H1 (cell line): ENCODE results near the gene RAB34. TPM values are rescaled to one million over a fixed set of nuclear protein-coding genes. Genes with fewer than 3 reads are reported as not detected.
A peak's percentile ranks its signal among the peaks of the same experiment; 100 is the strongest.

Experiments used
- CTCF ChIA-PET: fragments of 300-600 bp; sonication (Branson Sonifier 250); formaldehyde crosslinking; loops from one replicate; lab custom pipeline; 2021; ENCODE audit not compliant: partially characterized antibody; lab: Charles Lee
- POLR2A ChIA-PET: fragments of 300-600 bp; sonication (Branson Sonifier 250); formaldehyde crosslinking; loops from one replicate; lab custom pipeline; 2021; ENCODE audit warnings: inconsistent platforms; ENCODE audit not compliant: partially characterized antibody; lab: Charles Lee
- DNase-seq, 2 experiments: peaks; one replicate each; pipeline versions ENCODE4 v3.0.0 to v3.0.0-alpha.2; 2010 to 2022; ENCODE audit warnings: low spot score in 2 of 2, low read depth in 1 of 2, mixed read lengths in 1 of 2
- FAIRE-seq: peaks from 2 replicates; lab custom pipeline; 2011; peaks lifted over from hg19 to GRCh38; lab: Jason Lieb, UNC
- H2AFZ ChIP-seq: 2 replicates; pipeline ENCODE4 v1.8.1; 2012; ENCODE audit warnings: low read length, inconsistent platforms
- H2AK5ac ChIP-seq: 2 replicates; pipeline ENCODE4 v1.6.1; 2013; ENCODE audit warnings: low read depth, low read length
- H2BK120ac ChIP-seq: replicated peaks from 2 replicates; pipeline ENCODE3; 2013; ENCODE audit warnings: low read depth, low read length, inconsistent platforms
- H2BK12ac ChIP-seq: 2 replicates; pipeline ENCODE4 v1.6.1; 2013; ENCODE audit warnings: low read depth, low read length
- H2BK15ac ChIP-seq: 2 replicates; pipeline ENCODE4 v1.6.1; 2013; ENCODE audit warnings: low read length
- H2BK20ac ChIP-seq: 2 replicates; pipeline ENCODE4 v1.6.1; 2013; ENCODE audit warnings: low read length
- H2BK5ac ChIP-seq: 2 replicates; pipeline ENCODE4 v1.6.1; 2013; ENCODE audit warnings: low read depth, low read length
- H3K14ac ChIP-seq: 2 replicates; pipeline ENCODE4 v1.6.1; 2013; ENCODE audit warnings: inconsistent platforms; ENCODE audit not compliant: insufficient read length
- H3K18ac ChIP-seq: 2 replicates; pipeline ENCODE4 v1.6.1; 2013; ENCODE audit warnings: low read length; ENCODE audit errors: extremely low read depth
- H3K23ac ChIP-seq: 2 replicates; pipeline ENCODE4 v1.6.1; 2013; ENCODE audit warnings: inconsistent platforms; ENCODE audit not compliant: insufficient read length
- H3K23me2 ChIP-seq: 2 replicates; pipeline ENCODE4 v1.6.1; 2013; ENCODE audit warnings: low read depth, low read length
- H3K27ac ChIP-seq: 2 replicates; pipeline ENCODE4 v1.6.1; 2011; ENCODE audit warnings: low read depth, low read length, inconsistent platforms
- H3K27me3 ChIP-seq, 4 experiments: replicated peaks in 1 of 4; 1 replicate in 1 of 4; 2 replicates in 3 of 4; pipeline versions ENCODE4 v1.6.1 to v1.8.1; 2011 to 2013; ENCODE audit warnings: low read length in 3 of 4, mild to moderate bottlenecking in 3 of 4, inconsistent platforms in 2 of 4, mixed read lengths in 2 of 4, moderate library complexity in 1 of 4; ENCODE audit not compliant: control insufficient read depth in 3 of 4, insufficient read depth in 3 of 4; ENCODE audit errors: extremely low read depth in 1 of 4
- H3K36me3 ChIP-seq, 4 experiments: 2 replicates each; pipeline versions ENCODE4 v1.6.1 to v1.8.1; 2011 to 2013; ENCODE audit warnings: mild to moderate bottlenecking in 4 of 4, low read length in 3 of 4, moderate library complexity in 2 of 4, control low read depth in 1 of 4, inconsistent platforms in 1 of 4; ENCODE audit not compliant: insufficient read depth in 4 of 4, control insufficient read depth in 2 of 4
- H3K4ac ChIP-seq: replicated peaks from 2 replicates; pipeline ENCODE3; 2013; ENCODE audit warnings: low read length, low read depth, mixed read lengths, inconsistent platforms; ENCODE audit not compliant: insufficient read length
- H3K4me1 ChIP-seq, 4 experiments: replicated peaks in 1 of 4; 1 replicate in 1 of 4; 2 replicates in 3 of 4; pipeline versions ENCODE4 v1.6.1 to v1.8.1; 2011 to 2013; ENCODE audit warnings: low read length in 3 of 4, inconsistent platforms in 2 of 4, mixed read lengths in 1 of 4; ENCODE audit not compliant: insufficient read depth in 4 of 4, control insufficient read depth in 3 of 4
- H3K4me2 ChIP-seq, 2 experiments: 2 replicates each; pipeline versions ENCODE4 v1.6.1 to v1.8.1; 2011 to 2013; ENCODE audit warnings: low read depth in 2 of 2, low read length in 2 of 2, control low read depth in 1 of 2, inconsistent platforms in 1 of 2, mild to moderate bottlenecking in 1 of 2; ENCODE audit not compliant: insufficient read depth in 1 of 2
- H3K4me3 ChIP-seq, 4 experiments: fragments of 200-600, 300-600 bp in 1 of 4; sonication (generic), shearing (Covaris generic), sonication (Bioruptor Twin) in 1 of 4; 2 replicates each; pipeline versions ENCODE4 v1.5.1 to v1.8.1; 2011 to 2016; ENCODE audit warnings: low read length in 4 of 4, low read depth in 3 of 4, control low read depth in 2 of 4, inconsistent platforms in 2 of 4, mild to moderate bottlenecking in 2 of 4, mixed read lengths in 1 of 4, moderate library complexity in 1 of 4; ENCODE audit not compliant: insufficient read depth in 2 of 4; ENCODE audit errors: extremely low read depth in 1 of 4
- H3K56ac ChIP-seq: replicated peaks from 2 replicates; pipeline ENCODE3; 2013; ENCODE audit warnings: low read depth, mild to moderate bottlenecking, mixed read lengths, low read length, inconsistent platforms; ENCODE audit not compliant: insufficient read length
- H3K79me1 ChIP-seq: 2 replicates; pipeline ENCODE4 v1.6.1; 2013; ENCODE audit warnings: low read depth, low read length, control low read depth
- H3K79me2 ChIP-seq, 2 experiments: 2 replicates each; pipeline versions ENCODE4 v1.6.1 to v1.8.1; 2012 to 2013; ENCODE audit warnings: low read length in 2 of 2, mild to moderate bottlenecking in 2 of 2, inconsistent platforms in 1 of 2; ENCODE audit not compliant: insufficient read depth in 2 of 2, control insufficient read depth in 1 of 2
- H3K9ac ChIP-seq, 4 experiments: replicated peaks in 1 of 4; 1 replicate in 1 of 4; 2 replicates in 3 of 4; pipeline versions ENCODE4 v1.6.1 to v1.8.1; 2011 to 2013; ENCODE audit warnings: low read depth in 3 of 4, low read length in 3 of 4, control low read depth in 2 of 4, mild to moderate bottlenecking in 2 of 4, moderate library complexity in 2 of 4, inconsistent platforms in 1 of 4; ENCODE audit errors: extremely low read depth in 1 of 4
- H3K9me3 ChIP-seq, 2 experiments: 2 replicates each; pipeline versions ENCODE4 v1.6.1 to v1.8.1; 2012 to 2013; ENCODE audit warnings: mild to moderate bottlenecking in 2 of 2, moderate library complexity in 2 of 2, control low read depth in 1 of 2, inconsistent platforms in 1 of 2, low read depth in 1 of 2, low read length in 1 of 2, mixed read lengths in 1 of 2; ENCODE audit not compliant: insufficient read depth in 2 of 2
- H4K20me1 ChIP-seq, 2 experiments: replicated peaks in 1 of 2; 2 replicates each; pipeline versions ENCODE3 to v1.8.1; 2011 to 2013; ENCODE audit warnings: inconsistent platforms in 2 of 2, low read length in 2 of 2, mild to moderate bottlenecking in 1 of 2; ENCODE audit not compliant: insufficient read depth in 2 of 2, control insufficient read depth in 1 of 2
- H4K5ac ChIP-seq: 2 replicates; pipeline ENCODE4 v1.6.1; 2013; ENCODE audit warnings: low read length, low read depth, mixed read lengths, inconsistent platforms; ENCODE audit not compliant: insufficient read length
- H4K8ac ChIP-seq: 2 replicates; pipeline ENCODE4 v1.8.0; 2013; ENCODE audit warnings: mild to moderate bottlenecking, moderate library complexity, low read length, inconsistent platforms; ENCODE audit not compliant: insufficient read depth; ENCODE audit errors: extremely low read depth
- H4K91ac ChIP-seq: replicated peaks from 2 replicates; pipeline ENCODE3; 2013; ENCODE audit warnings: low read length, mixed read lengths, inconsistent platforms; ENCODE audit not compliant: insufficient read length
- ASH2L ChIP-seq: fragments of 200-600, 300-600 bp; sonication (generic); IDR thresholded peaks from one replicate; pipeline ENCODE4 v1.7.1; 2017; ENCODE audit warnings: low read length
- EGR1 ChIP-seq: IDR thresholded peaks from 2 replicates; pipeline ENCODE4 v1.6.1; 2011; ENCODE audit warnings: low read depth, low read length, borderline replicate concordance
- HDAC2 ChIP-seq, 2 experiments: fragments of 300-600 bp in 1 of 2; sonication (generic) in 1 of 2; IDR thresholded peaks; 2 replicates each; pipeline ENCODE4 v1.6.1; 2011 to 2012; ENCODE audit warnings: low read depth in 2 of 2, low read length in 2 of 2, mild to moderate bottlenecking in 2 of 2, moderate library complexity in 2 of 2, borderline replicate concordance in 1 of 2, inconsistent platforms in 1 of 2
- JUND ChIP-seq: IDR thresholded peaks from 2 replicates; pipeline ENCODE4 v1.6.1; 2011; ENCODE audit warnings: mild to moderate bottlenecking, improper control_type of control experiment, low read length
- MAX ChIP-seq: IDR thresholded peaks from 2 replicates; pipeline ENCODE4 v1.6.1; 2012; ENCODE audit warnings: inconsistent platforms
- NRF1 ChIP-seq: IDR thresholded peaks from 2 replicates; pipeline ENCODE4 v1.6.1; 2011; ENCODE audit warnings: mild to moderate bottlenecking, low read depth, low read length, improper control_type of control experiment
- POLR2AphosphoS5 ChIP-seq: IDR thresholded peaks from 2 replicates; pipeline ENCODE4 v1.6.1; 2011; ENCODE audit warnings: low read depth, low read length
- SIN3A ChIP-seq, 2 experiments: IDR thresholded peaks in 1 of 2; conservative IDR thresholded peaks in 1 of 2; 2 replicates each; pipeline ENCODE4 v1.6.1; 2011 to 2012; ENCODE audit warnings: low read length in 2 of 2, improper control_type of control experiment in 1 of 2, low read depth in 1 of 2, mild to moderate bottlenecking in 1 of 2
- TEAD4 ChIP-seq: IDR thresholded peaks from 2 replicates; pipeline ENCODE4 v1.6.1; 2012; ENCODE audit warnings: low read depth, low read length, inconsistent platforms, mixed read lengths
- YY1 ChIP-seq: IDR thresholded peaks from 2 replicates; pipeline ENCODE4 v1.6.1; 2011; ENCODE audit warnings: low read depth, mild to moderate bottlenecking, low read length
- WGBS, 2 experiments: shearing (Covaris generic) in 1 of 2; methylation state at CpG; one replicate each; pipeline versions ENCODE4 v1.1.6 to v1.1.7; 2013 to 2015; ENCODE audit warnings: low lambda C conversion rate in 2 of 2, mixed read lengths in 2 of 2, inconsistent platforms in 1 of 2, low coverage in 1 of 2, missing lambda C conversion rate in 1 of 2; ENCODE audit not compliant: insufficient replicate concordance in 2 of 2, insufficient coverage in 1 of 2, insufficient read length in 1 of 2; ENCODE audit errors: extremely low coverage in 1 of 2, missing lambda C conversion rate in 1 of 2; 5-methylcytosine and 5-hydroxymethylcytosine counted together
- polyA plus RNA-seq, 7 experiments: library from polyadenylated mRNA; depleted of rRNA in 3 of 7; stranded (reverse) in 5 of 7; unstranded in 2 of 7; fragments of >200 nt in 5 of 7; fragments of 200-250 nt in 2 of 7; gene quantifications; 1 replicate in 5 of 7; 2 replicates in 1 of 7; 4 replicates in 1 of 7; pipeline versions ENCODE4 v1.2.1 to v1.2.3, GENCODE V29; 2011 to 2013; ENCODE audit warnings: missing spikeins in 2 of 7, mixed read lengths in 2 of 7
- total RNA-seq: library from RNA; stranded (reverse); fragmentation: NEBNext Ultra II Directional; extraction: Animal tissue kit (Norgen Biotek cat#: 25700); gene quantifications from 2 replicates; pipeline ENCODE4 v1.2.1, GENCODE V29; 2021

RAB34 gene
- total and polyA plus RNA-seq, 2 of the 8 experiments (the other 6 are each of a cell fraction or from before 2014, with no cell fraction given), result 237 to 305 TPM

- Histone ChIP-seq H4K8ac (peak overlapping the region; percentile 91; the same call in 1 of the 2 replicates), H3K18ac (peak overlapping the region; percentile 97), H3K79me1 (peaks cover 14% of the 10 kb centered on the region; the same call in 1 of the 2 replicates), H3K23ac (no peak overlapping the region), H3K56ac (peak overlapping the region; percentile 94), H4K20me1 (peaks cover 28% of the 10 kb centered on the region in 2 experiments), H3K9me3 (no peaks in the 10 kb centered on the region), H2AK5ac (peak overlapping the region; percentile 70; the same call in 1 of the 2 replicates), H3K4me3 (peak overlapping the region; percentile 94 to 99 (median 98)), H2BK15ac (peak overlapping the region; percentile 72; the same call in 1 of the 2 replicates), H4K5ac (peak overlapping the region; percentile 90), H3K4me1 (peaks cover 0 to 30% (median 25%) of the 10 kb centered on the region in 4 experiments; a peak in 6 of 7 replicates), H2BK20ac (peak overlapping the region; percentile 32; the same call in 1 of the 2 replicates), H3K27me3 (no peaks in the 10 kb centered on the region), H2BK12ac (peak overlapping the region; percentile 80), H2AFZ (no peak overlapping the region), H3K27ac (peak overlapping the region; percentile 98), H2BK120ac (no peak overlapping the region), H3K36me3 (peaks cover 24 to 35% (median 26%) of the 10 kb centered on the region in 4 experiments), H3K9ac (peak overlapping the region; percentile 78 to 98 (median 95)), H3K23me2 (peaks cover 23% of the 10 kb centered on the region), H4K91ac (peak overlapping the region; percentile 98), H3K14ac (no peak overlapping the region), H3K4me2 (peak overlapping the region; percentile 92 to 93), H3K4ac (peak overlapping the region; percentile 95), H3K79me2 (peaks cover 19 to 38% of the 10 kb centered on the region in 2 experiments), H2BK5ac (peak overlapping the region; percentile 99)
- ChIA-PET POLR2A (interaction anchor here (0.6 to 15.3 kb wide), 18 partner anchors 9 to 208 kb away, joined by 3 to 813 read pairs (median 5); partner anchors contain the start of genes FAM222B, FLOT2, NEK8 and PROCA1), CTCF (interaction anchor here (0.7 to 11.7 kb wide), 5 partner anchors 9 to 134 kb away, joined by 3 to 316 read pairs (median 4); partner anchors contain the start of genes NEK8, RPL23A and TLCD1)
- no peak for FAIRE-seq
- WGBS, 2 experiments, result 3% methylated on average over 25 of the region's 31 CpGs; no CpG with 5 or more reads in 1 of the 2 experiments
- peak in 1 of 2 experiments; percentile 65 for DNase-seq
- TF ChIP-seq MAX (0 out of 2 replicates have a peak, but pooled peaks have one; percentile 19), YY1 (no peak), ASH2L (peak; percentile 35), POLR2AphosphoS5 (peak; percentile 94), NRF1 (no peak), EGR1 (no peak), TEAD4 (no peak), HDAC2 (IDR thresholded peaks at IDR 0.05; ENCODE audit: borderline replicate concordance in 1 of 2, low read depth in 2 of 2, low read length in 2 of 2) (peak in 1 of 2 experiments; percentile 43; a peak in 1 of 4 replicates), JUND (no peak), SIN3A (conservative IDR thresholded peaks at IDR 0.05 in 1 of 2, IDR thresholded peaks at IDR 0.05 in 1 of 2; ENCODE audit: low read depth in 1 of 2, low read length in 2 of 2) (0 out of 4 replicates have a peak, but pooled peaks have one; percentile 20 to 26)
Observed at GRCh38 chr17:28744972-28745785, 27.5 kb upstream of the RAB34 start.
